Measurements from ENCODE around the gene HYLS1. TPM values are rescaled to one million over a fixed set of nuclear protein-coding genes. Genes with fewer than 3 reads are reported as not detected.
"Not testable (repeated sequence)": the region's sequence is repeated elsewhere in the genome, so short reads cannot be mapped to it uniquely, and the experiment has no call there.

The HYLS1 gene
- 6.5 and 7.9 TPM in 2 replicates for total RNA-seq (2014; rRNA removed; shearing (Covaris generic); ENCODE audit: low replicate concordance)

- in situ Hi-C loops (cut with HindIII; ENCODE audit: low pct_unique_long_range_greater_than_20kb, low sequenced_read_pairs) = no loop called here
- peak; percentile 87 for DNase-seq (ENCODE audit: low read depth)
These were observed at the start of gene HYLS1 for GRCh38 chr11:125887373-125888324. Gene HYLS1, plus strand, starts transcription at chr11:125887668. Its CDS starts 11,701 bp downstream, at chr11:125899369.

- no peak for DNase-seq (ENCODE audit: low read depth)
- in situ Hi-C loops (cut with HindIII; ENCODE audit: low pct_unique_long_range_greater_than_20kb, low sequenced_read_pairs) = no loop called here
These were observed 45.0 kb upstream of the HYLS1 start for GRCh38 chr11:125842321-125842948.

- DNase-seq (ENCODE audit: low read depth) = no peak
- in situ Hi-C loops (cut with HindIII; ENCODE audit: low pct_unique_long_range_greater_than_20kb, low sequenced_read_pairs) = no loop called here
These were observed 41.3 kb upstream of the HYLS1 start for GRCh38 chr11:125846188-125846587.

GRCh38 chr11:125857670-125858069 lies 29.8 kb upstream of the HYLS1 start:
- in situ Hi-C loops (cut with HindIII; ENCODE audit: low pct_unique_long_range_greater_than_20kb, low sequenced_read_pairs) = not testable (repeated sequence)

GRCh38 chr11:125862786-125863185 lies 24.7 kb upstream of the HYLS1 start:
- DNase-seq (ENCODE audit: low read depth); in situ Hi-C loops (cut with HindIII; ENCODE audit: low pct_unique_long_range_greater_than_20kb, low sequenced_read_pairs): not testable (repeated sequence)

More at GRCh38 chr11:125857670-125858069, 29.8 kb upstream of the HYLS1 start:
- not testable (repeated sequence) for DNase-seq (ENCODE audit: low read depth)

- in situ Hi-C loops (cut with HindIII; ENCODE audit: low pct_unique_long_range_greater_than_20kb, low sequenced_read_pairs); DNase-seq (ENCODE audit: low read depth): not testable (repeated sequence)
These were observed 22.1 kb upstream of the HYLS1 start for GRCh38 chr11:125865354-125865753.

- no peak for DNase-seq (ENCODE audit: low read depth)
- in situ Hi-C loops (cut with HindIII; ENCODE audit: low pct_unique_long_range_greater_than_20kb, low sequenced_read_pairs) = no loop called here
These were observed 17.9 kb upstream of the HYLS1 start for GRCh38 chr11:125869521-125869920.

- in situ Hi-C loops (cut with HindIII; ENCODE audit: low pct_unique_long_range_greater_than_20kb, low sequenced_read_pairs) = no loop called here
- DNase-seq (ENCODE audit: low read depth) = no peak
These were observed 15.9 kb upstream of the HYLS1 start for GRCh38 chr11:125871391-125872137.

- in situ Hi-C loops (cut with HindIII; ENCODE audit: low pct_unique_long_range_greater_than_20kb, low sequenced_read_pairs) = no loop called here
- no peak for DNase-seq (ENCODE audit: low read depth)
These were observed 15.4 kb upstream of the HYLS1 start for GRCh38 chr11:125872138-125872491.

- no peak for DNase-seq (ENCODE audit: low read depth)
- in situ Hi-C loops (cut with HindIII; ENCODE audit: low pct_unique_long_range_greater_than_20kb, low sequenced_read_pairs) = no loop called here
These were observed 13.4 kb upstream of the HYLS1 start for GRCh38 chr11:125873881-125874555.

- in situ Hi-C loops (cut with HindIII; ENCODE audit: low pct_unique_long_range_greater_than_20kb, low sequenced_read_pairs) = no loop called here
- no peak for DNase-seq (ENCODE audit: low read depth)
These were observed 12.8 kb upstream of the HYLS1 start for GRCh38 chr11:125874556-125875124.

GRCh38 chr11:125881291-125881690 lies 6.2 kb upstream of the HYLS1 start:
- in situ Hi-C loops (cut with HindIII; ENCODE audit: low pct_unique_long_range_greater_than_20kb, low sequenced_read_pairs) = no loop called here
- DNase-seq (ENCODE audit: low read depth) = no peak

GRCh38 chr11:125883375-125883774 lies 4.1 kb upstream of the HYLS1 start:
- in situ Hi-C loops (cut with HindIII; ENCODE audit: low pct_unique_long_range_greater_than_20kb, low sequenced_read_pairs) = no loop called here
- DNase-seq (ENCODE audit: low read depth) = no peak

- in situ Hi-C loops (cut with HindIII; ENCODE audit: low pct_unique_long_range_greater_than_20kb, low sequenced_read_pairs) = no loop called here
- no peak for DNase-seq (ENCODE audit: low read depth)
These were observed 483 bp upstream of the HYLS1 start for GRCh38 chr11:125886997-125887372.

- in situ Hi-C loops (cut with HindIII; ENCODE audit: low pct_unique_long_range_greater_than_20kb, low sequenced_read_pairs) = no loop called here
These were observed 3.1 kb downstream of the HYLS1 start for GRCh38 chr11:125890447-125891100.

GRCh38 chr11:125892071-125892470 lies 4.6 kb downstream of the HYLS1 start:
- DNase-seq (ENCODE audit: low read depth) = peak; percentile 50
- in situ Hi-C loops (cut with HindIII; ENCODE audit: low pct_unique_long_range_greater_than_20kb, low sequenced_read_pairs) = no loop called here

More at GRCh38 chr11:125890447-125891100, 3.1 kb downstream of the HYLS1 start:
- DNase-seq (ENCODE audit: low read depth) = no peak

GRCh38 chr11:125892994-125893393 lies 5.5 kb downstream of the HYLS1 start:
- in situ Hi-C loops (cut with HindIII; ENCODE audit: low pct_unique_long_range_greater_than_20kb, low sequenced_read_pairs) = no loop called here
- DNase-seq (ENCODE audit: low read depth) = no peak

Data from Caki2 (cell line).